ENCODE measurements around the gene AOPEP.

AOPEP gene

GRCh38 chr9:95062596-95063065, 336.1 kb downstream of the AOPEP start:
- no peaks in the 10 kb centered on the region for H3K9me3 ChIP-seq (ENCODE audit: low read length)
- peaks cover 14% of the 10 kb centered on the region for H3K4me1 ChIP-seq (ENCODE audit: insufficient read depth, low read length, severe bottlenecking)
- H3F3A ChIP-seq (ENCODE audit: insufficient read depth, low read length): no peaks in the 10 kb centered on the region
- H3K4me3 ChIP-seq (ENCODE audit: low read depth, low read length, poor library complexity, severe bottlenecking): no peak overlapping the region
- no peak overlapping the region for H3K9ac ChIP-seq (ENCODE audit: low read length)
- H3K36me3 ChIP-seq (ENCODE audit: insufficient read depth, low read length): peaks cover 29% of the 10 kb centered on the region; the same call in 1 of the 2 replicates
- H3K27ac ChIP-seq (ENCODE audit: low read depth, low read length, poor library complexity, severe bottlenecking): peak overlapping the region; percentile 51
- H3K79me2 ChIP-seq (ENCODE audit: insufficient read depth, low read length): no peaks in the 10 kb centered on the region
- H3K9me2 ChIP-seq (ENCODE audit: low read depth, low read length): no peaks in the 10 kb centered on the region
- no peak overlapping the region for H2AFZ ChIP-seq (ENCODE audit: low read length)
- H3K27me3 ChIP-seq (ENCODE audit: insufficient read depth, low read length): no peaks in the 10 kb centered on the region
- no peak for TF ChIP-seq EZH2 (IDR thresholded peaks at IDR 0.05; ENCODE audit: borderline replicate concordance, low read length)
- TF ChIP-seq CTCF (IDR thresholded peaks at IDR 0.05; ENCODE audit: low read length): no peak
- no peaks in the 10 kb centered on the region for H4K20me1 ChIP-seq (ENCODE audit: insufficient read depth, low read length)
- no peak overlapping the region for H3K4me2 ChIP-seq (ENCODE audit: low read length)

GRCh38 chr9:95063300-95063699, 336.8 kb downstream of the AOPEP start:
- no peaks in the 10 kb centered on the region for H3F3A ChIP-seq (ENCODE audit: insufficient read depth, low read length)
- H4K20me1 ChIP-seq (ENCODE audit: insufficient read depth, low read length): no peaks in the 10 kb centered on the region
- H3K4me2 ChIP-seq (ENCODE audit: low read length): no peak overlapping the region
- no peaks in the 10 kb centered on the region for H3K27me3 ChIP-seq (ENCODE audit: insufficient read depth, low read length)
- no peaks in the 10 kb centered on the region for H3K9me3 ChIP-seq (ENCODE audit: low read length)
- no peak overlapping the region for H3K27ac ChIP-seq (ENCODE audit: low read depth, low read length, poor library complexity, severe bottlenecking)
- H3K4me1 ChIP-seq (ENCODE audit: insufficient read depth, low read length, severe bottlenecking): peaks cover 12% of the 10 kb centered on the region
- TF ChIP-seq EZH2 (IDR thresholded peaks at IDR 0.05; ENCODE audit: borderline replicate concordance, low read length): no peak
- TF ChIP-seq CTCF (IDR thresholded peaks at IDR 0.05; ENCODE audit: low read length): no peak
- peaks cover 35% of the 10 kb centered on the region for H3K36me3 ChIP-seq (ENCODE audit: insufficient read depth, low read length)
- H2AFZ ChIP-seq (ENCODE audit: low read length): no peak overlapping the region
- H3K79me2 ChIP-seq (ENCODE audit: insufficient read depth, low read length): no peaks in the 10 kb centered on the region
- H3K9ac ChIP-seq (ENCODE audit: low read length): no peak overlapping the region
- no peaks in the 10 kb centered on the region for H3K9me2 ChIP-seq (ENCODE audit: low read depth, low read length)
- H3K4me3 ChIP-seq (ENCODE audit: low read depth, low read length, poor library complexity, severe bottlenecking): no peak overlapping the region

GRCh38 chr9:95065224-95065623, 338.7 kb downstream of the AOPEP start:
- Histone ChIP-seq H3K27ac (ENCODE audit: low read depth, low read length, poor library complexity, severe bottlenecking) (no peak overlapping the region), H4K20me1 (ENCODE audit: insufficient read depth, low read length) (no peaks in the 10 kb centered on the region)

More at GRCh38 chr9:95065224-95065623, 338.7 kb downstream of the AOPEP start:
- H3K79me2 ChIP-seq (ENCODE audit: insufficient read depth, low read length): no peaks in the 10 kb centered on the region
- no peak for TF ChIP-seq CTCF (IDR thresholded peaks at IDR 0.05; ENCODE audit: low read length)
- TF ChIP-seq EZH2 (IDR thresholded peaks at IDR 0.05; ENCODE audit: borderline replicate concordance, low read length): no peak
- no peaks in the 10 kb centered on the region for H3K9me2 ChIP-seq (ENCODE audit: low read depth, low read length)
- peaks cover 35% of the 10 kb centered on the region for H3K36me3 ChIP-seq (ENCODE audit: insufficient read depth, low read length)
- H3K9ac ChIP-seq (ENCODE audit: low read length): no peak overlapping the region
- no peak overlapping the region for H3K4me2 ChIP-seq (ENCODE audit: low read length)
- H3K9me3 ChIP-seq (ENCODE audit: low read length): no peaks in the 10 kb centered on the region
- H3K4me1 ChIP-seq (ENCODE audit: insufficient read depth, low read length, severe bottlenecking): peaks cover 12% of the 10 kb centered on the region
- no peak overlapping the region for H2AFZ ChIP-seq (ENCODE audit: low read length)
- H3K27me3 ChIP-seq (ENCODE audit: insufficient read depth, low read length): no peaks in the 10 kb centered on the region
- H3F3A ChIP-seq (ENCODE audit: insufficient read depth, low read length): no peaks in the 10 kb centered on the region
- no peak overlapping the region for H3K4me3 ChIP-seq (ENCODE audit: low read depth, low read length, poor library complexity, severe bottlenecking)

Measured in OCI-LY1 (cell line).